ENCODE measurements around the gene IL10RB.
A peak's percentile ranks its signal among the peaks of the same experiment; 100 is the strongest.

IL10RB gene

DNA sequence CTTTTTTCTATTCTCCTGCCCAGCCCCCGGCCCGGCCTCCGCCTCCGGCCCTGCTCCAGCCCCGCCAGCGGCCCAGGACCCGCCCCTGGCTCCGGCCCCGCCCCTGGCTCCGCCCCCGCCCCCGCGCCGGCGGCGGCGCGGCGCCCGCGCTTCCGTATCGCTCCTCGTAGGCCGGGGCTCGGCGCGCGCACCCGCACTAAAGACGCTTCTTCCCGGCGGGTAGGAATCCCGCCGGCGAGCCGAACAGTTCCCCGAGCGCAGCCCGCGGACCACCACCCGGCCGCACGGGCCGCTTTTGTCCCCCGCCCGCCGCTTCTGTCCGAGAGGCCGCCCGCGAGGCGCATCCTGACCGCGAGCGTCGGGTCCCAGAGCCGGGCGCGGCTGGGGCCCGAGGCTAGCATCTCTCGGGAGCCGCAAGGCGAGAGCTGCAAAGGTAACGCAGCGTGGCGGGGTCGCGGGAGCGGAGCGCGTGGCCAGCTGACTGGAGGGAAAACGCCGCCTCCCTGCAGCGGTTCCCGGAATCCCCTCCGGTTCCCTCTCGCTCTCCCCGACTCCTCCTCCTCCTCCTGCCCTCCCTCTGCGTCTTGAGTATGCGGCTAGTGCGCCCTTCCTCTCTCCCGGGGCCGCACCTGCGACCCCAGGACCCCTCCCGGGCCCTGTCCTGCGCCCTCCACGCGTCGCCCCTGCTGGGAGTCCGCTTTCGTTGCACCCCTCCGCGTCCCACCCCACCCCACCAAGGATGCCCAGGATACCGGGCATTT lies 36.2 kb upstream of the IL10RB start, which contains the start of gene IFNAR2:
Gene IFNAR2 (plus strand): TSS at position 155 of the 761 bp plus-strand sequence. CDS start 11,985 bp downstream, outside the sequence.
- TF ChIP-seq, protein P1, sequence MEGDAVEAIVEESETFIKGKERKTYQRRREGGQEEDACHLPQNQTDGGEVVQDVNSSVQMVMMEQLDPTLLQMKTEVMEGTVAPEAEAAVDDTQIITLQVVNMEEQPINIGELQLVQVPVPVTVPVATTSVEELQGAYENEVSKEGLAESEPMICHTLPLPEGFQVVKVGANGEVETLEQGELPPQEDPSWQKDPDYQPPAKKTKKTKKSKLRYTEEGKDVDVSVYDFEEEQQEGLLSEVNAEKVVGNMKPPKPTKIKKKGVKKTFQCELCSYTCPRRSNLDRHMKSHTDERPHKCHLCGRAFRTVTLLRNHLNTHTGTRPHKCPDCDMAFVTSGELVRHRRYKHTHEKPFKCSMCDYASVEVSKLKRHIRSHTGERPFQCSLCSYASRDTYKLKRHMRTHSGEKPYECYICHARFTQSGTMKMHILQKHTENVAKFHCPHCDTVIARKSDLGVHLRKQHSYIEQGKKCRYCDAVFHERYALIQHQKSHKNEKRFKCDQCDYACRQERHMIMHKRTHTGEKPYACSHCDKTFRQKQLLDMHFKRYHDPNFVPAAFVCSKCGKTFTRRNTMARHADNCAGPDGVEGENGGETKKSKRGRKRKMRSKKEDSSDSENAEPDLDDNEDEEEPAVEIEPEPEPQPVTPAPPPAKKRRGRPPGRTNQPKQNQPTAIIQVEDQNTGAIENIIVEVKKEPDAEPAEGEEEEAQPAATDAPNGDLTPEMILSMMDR (conservative IDR thresholded peaks at IDR 0.05): no peak
- peak within 1 kb of the TSS; percentile 92 for H3K27ac ChIP-seq

DNA sequence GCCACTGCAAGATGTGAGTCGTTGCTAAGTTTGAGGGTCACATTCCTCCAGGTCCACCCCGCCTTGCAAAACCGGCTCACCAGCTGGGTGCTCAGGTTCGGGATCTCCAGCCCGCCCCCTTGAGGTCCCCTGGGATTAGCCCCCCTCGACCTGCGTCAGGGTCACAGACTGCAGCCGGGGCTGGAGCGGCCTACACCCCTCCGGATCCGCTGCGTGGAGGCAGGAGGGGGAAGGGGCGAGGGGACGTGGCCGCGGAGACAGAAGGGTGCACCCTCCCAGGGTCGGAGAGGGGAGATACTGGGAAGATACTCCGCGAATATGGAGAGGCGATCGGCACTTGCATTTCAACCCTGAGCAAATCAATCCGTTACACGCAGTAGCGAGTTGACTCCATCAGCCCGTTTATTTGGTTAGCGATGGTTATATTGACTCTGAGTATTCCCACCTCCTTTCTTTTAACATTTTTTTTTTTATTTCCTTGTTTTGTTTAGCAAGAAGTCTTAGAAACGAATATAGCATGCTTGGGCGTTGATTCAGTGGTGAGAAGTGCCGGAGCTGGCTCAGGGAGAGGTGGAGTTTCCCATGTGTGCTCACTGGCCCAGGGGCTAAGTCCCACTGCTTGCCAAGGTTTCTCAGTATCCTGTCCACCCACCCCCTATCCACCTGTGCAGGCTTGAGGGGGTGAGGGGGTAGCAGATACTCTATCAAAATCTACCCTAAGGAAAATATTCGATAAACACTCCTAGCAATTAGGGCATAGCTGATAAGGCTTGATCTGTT lies 35.4 kb upstream of the IL10RB start:
- peak overlapping the region; percentile 92 for H3K27ac ChIP-seq
- TF ChIP-seq, protein P1 (conservative IDR thresholded peaks at IDR 0.05): peak; percentile 35; the same call in 1 of the 2 replicates

- H3K27ac ChIP-seq: peak overlapping the region; percentile 92
- TF ChIP-seq, protein P1 (conservative IDR thresholded peaks at IDR 0.05): no peak
These were observed 34.6 kb upstream of the IL10RB start for GRCh38 chr21:33231526-33231925.

GRCh38 chr21:33232291-33233034 lies 33.7 kb upstream of the IL10RB start:
- H3K27ac ChIP-seq: no peak overlapping the region
- TF ChIP-seq, protein P1 (conservative IDR thresholded peaks at IDR 0.05): no peak

DNA sequence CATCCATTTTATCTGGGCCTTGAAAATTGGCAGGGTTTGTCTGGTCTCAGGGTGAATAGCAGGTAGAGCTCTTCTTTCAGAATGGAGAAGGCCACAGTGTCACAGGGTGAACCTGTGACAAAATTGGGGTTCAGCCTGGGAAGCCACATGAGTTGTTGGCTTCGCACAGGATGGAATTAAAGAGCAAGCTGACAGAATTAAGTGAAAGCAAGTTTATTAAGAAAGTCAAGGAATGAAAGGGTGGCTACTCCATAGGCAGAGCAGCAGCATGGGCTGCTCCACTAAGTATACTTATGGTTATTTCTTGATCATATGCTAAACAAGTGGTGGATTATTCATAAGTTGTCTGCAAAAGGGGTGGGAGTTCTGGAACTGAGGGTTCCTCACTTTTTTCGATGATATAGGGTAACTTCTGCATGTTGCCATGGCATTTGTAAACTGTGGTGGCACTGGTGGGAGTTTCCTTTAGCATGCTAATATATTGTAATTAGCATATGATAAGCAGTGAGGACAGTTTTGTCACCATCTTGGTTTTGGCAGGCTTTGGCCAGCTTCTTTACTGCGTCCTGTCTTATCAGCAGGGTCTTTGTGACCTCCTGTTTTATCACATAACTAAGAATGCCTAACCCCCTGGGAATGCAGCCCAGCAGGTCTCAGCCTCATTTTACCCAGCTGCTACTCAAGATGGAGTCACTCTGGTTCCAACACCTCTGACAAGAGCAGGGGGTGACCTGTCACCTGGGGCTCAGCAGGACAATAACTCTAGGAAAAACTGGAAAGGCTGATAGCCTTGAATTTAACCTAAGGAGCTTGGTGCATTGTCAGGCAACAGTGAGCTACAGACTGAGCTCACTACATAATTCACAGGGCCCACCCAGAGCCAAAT lies 31.3 kb upstream of the IL10RB start:
- TF ChIP-seq, protein P1 (conservative IDR thresholded peaks at IDR 0.05): no peak

DNA sequence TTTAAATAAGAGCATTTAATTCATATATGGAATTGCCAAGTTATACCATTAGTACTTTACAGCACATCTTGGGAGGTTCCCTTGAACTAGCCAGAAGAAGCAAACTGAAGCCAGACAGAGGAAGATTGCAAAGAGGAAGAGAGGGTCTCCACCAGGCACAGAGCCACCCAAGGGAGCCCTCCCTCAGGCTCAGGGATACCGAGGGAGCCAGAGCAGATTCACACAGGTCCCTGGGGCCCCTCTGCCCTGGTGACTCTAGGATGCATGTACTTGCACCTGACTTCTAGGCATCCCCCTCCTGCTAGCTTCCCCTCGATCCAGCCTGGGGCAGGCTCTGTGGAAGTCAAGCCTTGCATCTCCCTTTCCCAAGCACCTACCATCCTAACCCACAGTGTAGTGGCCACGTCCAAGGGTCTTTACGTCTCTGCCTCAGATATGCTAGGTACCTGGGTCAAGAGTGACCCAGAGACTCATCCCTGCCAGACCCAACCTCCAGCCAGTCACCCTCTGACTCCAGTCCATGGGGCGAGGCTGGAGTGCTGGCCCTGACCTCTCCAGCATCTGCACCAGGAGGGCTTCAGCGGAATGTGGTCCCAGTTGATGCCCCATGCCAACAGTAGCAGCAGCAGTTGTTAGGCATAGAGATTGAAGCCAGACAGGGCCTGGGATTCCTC lies 30.0 kb upstream of the IL10RB start:
- no peak overlapping the region for H3K27ac ChIP-seq

More for the DNA sequence above, 31.3 kb upstream of the IL10RB start:
- no peak overlapping the region for H3K27ac ChIP-seq

More for the DNA sequence above, 30.0 kb upstream of the IL10RB start:
- TF ChIP-seq, protein P1 (conservative IDR thresholded peaks at IDR 0.05): no peak

Data from VCaP (cell line).